NCI-H146 (cell line): ENCODE measurements around the gene OR1I1.

ENCODE experiments used
- DNase-seq: peaks from one replicate; lab custom pipeline; 2025; lab: John Stamatoyannopoulos, UW

Gene OR1I1

DNA sequence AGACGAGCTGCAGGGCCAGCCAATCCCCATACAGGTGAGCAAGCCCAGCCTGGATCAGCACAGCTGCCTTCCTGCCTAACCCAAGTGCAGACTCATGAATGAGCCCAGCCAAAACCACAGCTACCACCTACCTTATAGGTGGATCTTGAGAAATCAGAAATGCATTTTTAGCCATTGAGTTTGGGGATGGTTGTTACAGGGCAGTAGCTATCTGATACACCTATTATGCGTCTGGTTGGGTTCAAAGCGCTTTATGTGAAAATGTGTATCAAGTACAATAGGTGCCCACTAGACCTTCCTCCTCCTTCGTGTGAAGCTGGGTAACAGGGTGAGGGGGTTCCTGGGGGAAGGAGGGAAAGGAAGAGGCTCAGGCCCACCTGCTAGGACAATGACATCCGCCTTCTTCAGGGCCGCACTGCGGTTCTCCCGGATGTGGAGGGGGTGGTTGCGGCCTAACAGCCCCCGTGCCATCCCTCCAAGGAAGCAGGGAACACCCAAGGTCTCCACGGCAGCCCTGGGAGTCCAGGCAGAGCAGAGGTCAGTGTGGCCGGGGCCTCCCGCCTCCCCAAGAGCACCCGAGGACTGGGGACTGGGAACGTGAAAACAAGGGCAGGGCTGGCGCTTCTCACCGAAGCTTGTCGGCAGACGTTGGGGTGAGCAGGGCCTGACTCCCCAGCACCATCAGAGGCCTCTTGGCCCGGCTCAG is 36.9 kb downstream of the OR1I1 start:
- no peak for DNase-seq

DNA sequence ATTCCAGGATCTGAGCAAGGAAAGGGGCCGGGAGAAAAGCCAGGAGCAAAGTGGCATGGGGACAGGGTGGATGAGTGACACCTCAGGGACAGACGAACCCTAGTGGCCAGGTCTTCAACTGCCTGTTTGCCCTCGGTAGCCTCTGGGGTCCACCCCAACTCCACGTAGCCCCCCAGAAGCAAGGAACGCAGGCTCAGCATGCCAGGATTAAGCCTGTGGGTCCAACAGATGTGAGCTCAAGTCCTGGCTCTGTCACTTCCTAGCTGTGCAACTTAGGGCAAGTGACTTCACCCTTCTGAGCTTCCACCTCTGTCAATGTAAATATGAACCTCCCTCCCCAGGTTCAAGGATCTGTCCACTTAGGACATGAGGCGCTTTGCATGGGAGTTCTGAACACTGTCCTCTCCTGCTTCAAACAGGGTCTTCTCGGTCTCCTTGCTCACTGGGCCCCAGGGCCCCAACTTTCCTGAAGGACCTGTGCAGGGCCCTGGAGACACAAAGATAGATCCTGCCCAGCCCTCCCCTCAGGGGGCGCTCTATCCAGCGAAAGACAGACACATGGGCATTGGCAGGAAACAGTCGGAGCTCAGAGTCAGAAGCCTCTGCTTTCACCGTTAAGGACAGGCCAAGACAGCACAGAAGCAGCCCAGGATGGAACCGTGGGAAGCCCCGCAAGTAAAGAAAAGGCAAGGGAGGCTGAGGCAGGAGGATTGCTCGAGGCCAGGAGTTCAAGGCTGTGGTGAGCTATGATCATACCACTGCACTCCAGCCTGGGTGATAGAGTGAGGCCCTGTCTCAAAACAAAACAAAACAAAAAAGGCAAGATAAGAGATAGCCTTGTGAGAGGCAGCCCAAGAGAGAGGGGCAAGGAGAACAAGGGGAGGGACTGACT is 38.4 kb downstream of the OR1I1 start:
- no peak for DNase-seq

DNA sequence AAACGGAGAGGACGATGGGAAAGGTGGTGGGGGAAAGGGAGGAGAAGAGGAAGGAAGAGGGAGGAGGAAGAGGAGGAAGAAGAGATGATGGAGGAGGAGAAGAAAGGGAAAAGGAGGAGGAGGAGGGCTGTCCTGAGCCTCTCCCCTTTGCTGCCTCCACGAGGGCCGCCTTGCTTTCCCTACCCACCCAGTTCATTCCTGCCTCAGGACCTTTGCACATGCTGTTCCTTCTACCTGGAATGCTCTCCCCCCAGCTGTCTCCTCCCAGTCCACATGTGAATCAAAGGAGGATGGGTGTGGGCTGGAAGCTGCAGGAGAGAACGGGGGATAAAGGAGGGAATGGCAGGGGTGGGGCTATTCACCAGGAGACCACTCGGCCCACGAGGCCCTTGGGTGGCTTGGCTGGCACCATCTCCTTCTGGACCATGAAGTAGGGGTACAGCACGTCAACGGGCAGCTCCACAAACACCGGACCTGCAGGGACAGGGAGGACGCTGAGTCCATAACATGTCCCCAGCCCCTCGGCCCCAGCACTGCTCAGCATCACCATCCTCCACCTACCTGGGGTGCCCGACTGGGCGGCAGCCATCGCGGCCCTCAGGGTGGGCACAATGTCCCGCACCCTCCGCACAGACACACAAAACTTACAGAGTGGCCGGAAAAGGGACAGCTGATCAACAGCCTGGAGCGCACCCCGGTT is 40.5 kb downstream of the OR1I1 start:
- DNase-seq = no peak

DNA sequence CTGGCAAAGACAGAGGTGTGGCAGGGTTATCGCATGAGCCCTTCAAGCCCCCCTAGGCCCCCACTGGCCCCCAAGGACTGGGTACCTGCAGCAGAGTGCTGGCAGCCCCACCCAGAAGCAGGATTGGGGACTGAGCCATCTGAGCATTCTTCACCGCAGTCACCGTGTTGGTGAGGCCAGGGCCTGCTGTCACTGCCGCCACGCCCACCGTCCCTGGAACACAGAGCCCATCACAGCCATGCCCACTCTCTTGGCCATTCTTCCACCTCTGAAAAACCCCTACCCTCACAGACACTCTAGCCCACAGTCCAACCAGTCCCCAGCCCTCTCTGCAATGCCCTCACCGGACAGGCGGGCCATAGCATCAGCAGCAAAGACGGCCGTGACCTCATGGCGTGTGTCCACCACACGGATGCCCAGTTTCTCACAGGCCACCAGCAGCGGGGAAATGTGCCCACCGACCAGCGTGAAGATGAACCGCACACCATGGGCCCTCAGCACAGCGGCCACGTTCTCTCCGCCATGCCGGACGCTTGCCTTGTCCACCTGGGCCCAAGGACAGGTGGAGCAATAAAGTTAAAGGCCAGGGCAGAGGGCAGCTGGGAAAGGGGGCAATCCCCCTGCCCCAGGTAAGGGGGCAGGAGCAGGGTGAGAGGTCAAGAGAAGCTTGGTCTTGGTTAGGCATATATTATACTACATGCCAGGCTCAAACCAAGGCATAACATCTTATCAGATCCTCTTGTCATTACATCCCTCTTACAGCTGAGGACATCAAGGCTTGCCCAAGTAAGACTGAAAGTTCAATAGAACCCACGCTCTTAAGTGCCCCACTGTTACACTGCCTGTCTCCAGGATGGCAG is 41.2 kb downstream of the OR1I1 start:
- DNase-seq = no peak

DNA sequence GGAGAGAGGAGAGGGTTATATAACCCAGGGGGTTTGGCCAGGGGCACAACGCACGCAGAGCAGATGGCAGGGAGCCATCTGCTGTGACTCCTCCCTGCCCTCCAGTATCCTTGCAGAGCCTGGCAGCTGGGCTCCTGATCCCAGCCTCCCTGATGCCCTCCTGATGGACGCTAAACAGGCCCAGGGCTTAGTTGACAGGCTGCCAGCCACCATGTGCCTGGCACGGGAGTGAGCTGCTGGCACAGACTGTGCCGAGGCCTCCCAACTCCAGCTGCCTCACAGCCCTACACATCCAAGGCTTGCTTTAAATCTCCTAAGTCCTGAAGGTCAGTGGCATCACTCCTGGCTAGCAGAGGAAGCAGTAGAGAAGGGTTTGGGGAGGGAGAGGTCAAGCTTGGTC is 41.9 kb downstream of the OR1I1 start:
- no peak for DNase-seq

DNA sequence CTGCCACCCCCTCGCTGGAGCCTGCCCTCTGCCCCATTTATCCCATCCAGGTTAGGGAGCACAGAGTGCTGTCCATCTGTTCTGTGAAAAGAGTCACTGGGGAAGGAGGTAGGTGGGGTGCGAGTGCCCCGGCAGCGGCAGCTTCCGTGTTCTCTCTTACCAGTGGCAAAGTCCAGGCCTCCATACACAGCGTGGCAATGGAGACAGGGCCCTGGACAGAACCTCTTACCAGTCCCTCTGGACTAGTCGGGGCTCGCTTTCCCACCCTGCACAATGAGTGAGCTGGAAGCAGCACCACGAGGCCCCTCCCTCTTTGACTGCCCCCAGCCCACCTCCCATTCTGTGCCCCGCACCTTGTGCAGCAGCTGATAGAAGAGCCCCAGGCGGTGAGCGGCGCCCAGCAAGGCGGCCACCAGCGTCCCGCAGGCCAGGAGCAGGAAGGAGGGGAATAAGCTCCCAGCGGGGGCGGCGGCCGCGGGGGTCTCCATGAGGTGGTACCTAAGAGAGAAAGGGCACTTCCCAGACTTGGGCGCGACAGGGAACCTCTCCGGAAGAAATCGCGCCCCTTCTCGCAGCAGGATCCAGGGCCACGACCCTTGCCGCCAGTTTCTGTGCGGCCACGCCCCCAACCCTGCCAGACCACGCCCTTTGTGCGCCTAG is 42.7 kb downstream of the OR1I1 start:
- peak; percentile 49 for DNase-seq

DNA sequence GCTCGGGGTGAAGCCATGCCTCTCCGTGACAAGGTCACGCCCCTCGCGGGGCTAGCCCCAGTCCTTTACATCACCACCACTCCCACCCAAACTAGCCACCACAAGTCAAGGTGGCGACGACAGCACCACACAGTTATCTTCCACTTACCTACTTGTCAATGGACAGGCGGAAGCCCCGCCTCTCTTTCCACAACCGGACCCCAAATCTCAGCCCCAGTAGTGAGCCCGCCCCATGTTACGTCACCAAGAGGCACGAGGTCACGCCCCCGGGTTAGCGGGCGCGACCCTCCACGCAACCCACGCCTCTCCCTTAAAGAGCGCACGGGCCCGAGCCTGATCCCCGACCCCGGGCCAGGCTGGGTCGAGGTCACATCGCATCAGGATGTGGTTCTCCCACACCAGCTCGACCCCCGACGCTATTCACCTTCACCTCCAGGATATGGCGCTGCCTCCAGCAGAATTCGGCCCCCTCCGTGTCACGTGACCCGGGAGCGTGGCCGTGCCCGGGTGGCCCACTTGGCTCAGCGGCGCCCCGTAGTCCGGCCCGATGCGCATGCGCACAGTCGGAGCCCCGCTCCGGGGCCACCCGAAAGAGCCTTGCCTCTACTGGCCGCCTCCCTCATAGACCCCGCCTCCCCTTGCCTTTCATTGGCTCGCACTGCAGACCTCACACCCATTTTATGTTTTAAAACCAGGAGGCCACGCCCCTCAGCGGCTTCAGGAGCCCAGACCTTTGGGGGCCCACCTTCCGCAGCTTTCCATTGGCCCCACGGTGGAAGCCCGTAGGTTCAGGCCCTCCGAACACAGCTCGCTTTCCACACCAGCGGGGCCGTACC is 43.4 kb downstream of the OR1I1 start:
- DNase-seq = peak; percentile 99

DNA sequence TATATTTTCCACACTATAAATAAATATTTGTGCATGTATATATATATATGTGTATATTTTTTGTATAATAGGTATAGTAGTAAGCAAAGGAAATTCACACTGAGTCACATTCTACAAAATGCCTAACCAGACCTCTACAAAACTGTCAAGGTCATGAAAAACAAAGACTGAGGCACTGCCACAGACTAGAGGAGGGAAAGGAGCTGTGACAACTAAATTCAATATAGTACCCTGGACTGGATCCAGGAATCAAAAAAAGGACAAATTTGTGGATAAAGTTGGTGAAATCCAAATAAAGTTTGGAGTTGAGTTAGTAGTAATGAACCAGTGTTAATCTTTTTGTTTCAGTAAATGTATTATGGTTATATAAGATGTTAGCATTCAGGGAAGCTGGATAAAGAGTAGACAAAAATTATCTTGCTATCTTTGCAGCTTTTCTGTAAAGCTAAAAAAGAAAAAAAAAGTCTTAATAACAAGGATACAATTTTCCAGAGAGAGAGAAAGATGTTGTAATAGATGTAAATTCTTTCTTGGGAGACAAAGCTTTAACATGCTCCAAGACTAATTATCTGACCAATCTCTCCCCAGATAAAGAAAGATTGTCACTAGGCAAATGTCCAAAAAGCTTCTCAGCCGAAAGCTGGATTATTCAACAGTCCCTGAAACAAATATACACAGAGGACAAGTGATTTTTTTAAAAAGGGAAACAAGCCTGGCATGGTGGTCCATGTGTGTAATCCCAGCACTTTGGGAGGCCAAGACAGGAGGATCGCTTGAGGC is 44.3 kb downstream of the OR1I1 start:
- no peak for DNase-seq

DNA sequence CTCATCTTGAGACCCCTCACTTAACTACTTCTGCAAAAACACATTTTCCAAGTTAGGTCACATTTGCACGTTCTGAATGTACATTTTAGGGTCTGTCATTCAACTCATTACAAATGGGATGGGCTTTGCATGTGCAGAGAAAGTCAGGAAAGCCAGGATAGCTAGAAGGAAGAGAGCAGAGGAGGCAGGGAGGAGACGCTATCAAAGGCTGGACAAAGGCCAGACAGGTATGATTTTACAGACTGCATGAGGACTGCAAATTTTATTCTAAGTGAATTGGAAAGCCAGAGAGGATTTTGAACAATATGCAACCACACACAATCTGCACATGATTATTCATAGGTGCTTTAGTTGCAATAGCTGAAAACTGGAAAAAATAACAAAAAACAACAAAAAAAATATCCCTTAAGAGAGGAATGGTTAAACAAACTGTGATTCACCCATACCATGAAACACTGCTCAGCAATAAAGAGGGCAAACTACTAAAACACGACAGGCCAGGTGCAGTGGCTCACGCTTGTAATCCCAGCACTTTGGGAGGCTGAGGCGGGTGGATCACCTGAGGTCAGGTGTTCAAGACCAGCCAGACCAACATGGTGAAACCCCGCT is 46.3 kb downstream of the OR1I1 start:
- DNase-seq = no peak

DNA sequence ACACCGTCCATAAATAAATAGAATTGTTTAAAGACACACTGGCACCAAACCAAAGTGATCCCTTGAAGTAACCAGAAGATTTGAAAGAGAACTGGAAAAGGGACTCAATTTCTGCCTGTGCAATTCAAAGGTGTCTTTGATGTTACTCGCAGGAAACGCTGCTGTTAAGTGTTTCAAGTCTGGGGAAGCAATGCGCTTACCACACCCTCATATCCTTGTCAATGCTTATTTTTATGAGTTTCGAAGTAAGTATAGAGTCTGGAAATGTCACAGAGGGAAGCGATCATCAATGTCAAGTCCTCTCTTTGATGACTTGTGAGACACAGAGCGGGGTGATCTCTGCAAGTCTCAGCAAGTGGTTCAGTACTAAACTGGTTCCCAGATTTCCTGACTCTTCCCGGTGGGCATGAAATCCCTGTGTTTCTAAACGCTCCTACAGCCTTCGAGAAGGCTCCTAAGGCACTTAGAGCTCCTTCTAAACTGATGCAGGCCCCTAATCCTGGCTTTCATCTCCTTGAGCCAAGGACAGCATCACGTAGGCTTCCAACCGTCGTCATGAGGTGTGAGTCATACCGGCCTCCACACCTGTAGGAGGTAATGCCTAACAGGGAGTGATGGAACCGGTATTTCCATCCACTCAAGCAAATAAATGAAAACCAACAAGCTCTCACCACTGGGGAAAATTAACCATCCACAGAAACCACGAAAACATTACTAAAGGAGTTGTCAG is 48.0 kb downstream of the OR1I1 start:
- DNase-seq = peak; percentile 29

DNA sequence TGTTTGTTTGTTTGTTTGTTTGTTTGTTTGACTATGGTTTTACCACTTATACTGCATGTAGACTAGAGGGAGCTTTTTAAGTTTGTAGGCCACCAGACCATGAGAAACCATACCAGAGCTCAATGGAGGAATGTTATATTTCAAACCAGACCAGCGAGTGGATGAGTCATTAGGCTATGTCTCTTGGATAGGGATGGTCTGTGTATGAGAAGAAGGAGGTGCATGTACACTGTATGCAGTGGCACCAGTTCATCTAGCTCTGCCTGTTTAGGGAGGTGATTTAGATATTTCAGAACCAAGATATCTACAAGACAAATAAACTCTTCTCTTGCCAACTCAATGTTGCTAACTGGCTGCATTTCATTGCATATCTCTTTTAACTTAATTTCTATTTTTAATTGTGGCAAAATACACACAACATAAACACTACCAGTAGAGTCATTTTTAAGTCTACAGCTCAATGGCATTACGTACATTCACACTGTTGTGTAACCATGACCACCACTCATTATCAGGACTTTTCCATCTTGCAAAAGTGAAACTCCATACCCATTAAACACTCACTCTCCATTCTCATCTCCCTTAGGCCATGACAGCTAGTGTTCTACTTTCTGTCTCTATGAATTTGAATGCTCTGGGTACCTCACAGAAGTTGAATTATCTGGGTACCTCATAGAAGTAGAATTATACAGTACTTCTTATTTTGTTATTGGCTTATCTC is 54.4 kb downstream of the OR1I1 start:
- DNase-seq = no peak

DNA sequence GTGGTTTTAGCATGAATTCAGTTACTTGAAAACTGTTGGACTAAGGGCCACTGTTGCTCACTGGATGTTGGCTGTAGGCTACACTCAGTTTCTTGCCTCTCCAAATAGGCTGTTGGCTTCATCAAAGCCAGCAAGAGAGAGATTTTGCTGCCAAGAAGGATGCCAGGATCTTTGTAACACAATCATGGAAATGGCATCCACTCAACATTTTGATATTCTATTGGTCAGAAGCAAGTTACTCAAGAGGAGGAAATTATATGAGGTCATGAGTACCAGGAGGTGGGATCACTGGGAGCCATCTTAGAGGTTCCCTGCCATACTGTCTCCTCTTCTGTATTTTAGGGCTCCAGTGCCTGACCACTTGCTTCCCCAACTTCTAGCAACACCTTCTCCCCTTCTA is 55.8 kb downstream of the OR1I1 start:
- no peak for DNase-seq

DNA sequence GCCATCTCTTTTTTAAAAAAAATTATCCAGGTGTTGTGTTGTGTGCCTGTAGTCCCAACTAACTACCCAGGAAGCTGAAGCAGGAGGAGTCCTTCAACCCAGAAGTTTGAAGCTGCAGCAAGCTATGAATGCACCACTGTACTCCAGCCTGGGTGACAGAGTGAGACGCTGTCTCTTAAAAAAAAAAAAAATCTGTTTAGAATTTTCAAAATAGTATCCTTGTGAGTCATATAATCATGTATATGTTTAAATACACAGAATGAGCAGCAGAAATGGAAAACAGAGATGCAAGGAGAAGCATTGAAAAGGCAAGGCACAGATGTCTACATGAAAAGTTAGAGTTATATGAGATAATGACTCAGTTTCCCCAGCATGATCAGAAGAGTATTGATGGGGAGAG is 56.4 kb downstream of the OR1I1 start:
- no peak for DNase-seq

DNA sequence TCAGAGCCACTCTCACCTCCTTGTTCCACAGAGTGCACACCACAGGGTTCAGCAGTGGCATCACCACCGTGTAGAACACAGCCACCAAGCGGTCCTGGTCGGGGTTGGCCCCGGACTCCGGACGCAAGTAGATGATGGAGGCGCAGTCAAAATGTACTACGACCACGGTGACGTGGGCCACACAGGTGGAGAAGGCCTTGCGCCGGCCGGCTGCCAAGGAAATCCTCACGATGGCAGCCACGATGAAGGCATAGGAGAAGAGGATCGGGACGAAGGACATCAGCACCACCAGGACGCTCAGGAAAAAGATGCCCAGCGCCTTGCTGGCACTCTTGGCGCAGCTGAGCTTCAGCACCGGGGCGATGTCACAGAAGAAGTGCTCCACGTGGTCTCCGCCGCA is 59.1 kb downstream of the OR1I1 start:
- DNase-seq = no peak

DNA sequence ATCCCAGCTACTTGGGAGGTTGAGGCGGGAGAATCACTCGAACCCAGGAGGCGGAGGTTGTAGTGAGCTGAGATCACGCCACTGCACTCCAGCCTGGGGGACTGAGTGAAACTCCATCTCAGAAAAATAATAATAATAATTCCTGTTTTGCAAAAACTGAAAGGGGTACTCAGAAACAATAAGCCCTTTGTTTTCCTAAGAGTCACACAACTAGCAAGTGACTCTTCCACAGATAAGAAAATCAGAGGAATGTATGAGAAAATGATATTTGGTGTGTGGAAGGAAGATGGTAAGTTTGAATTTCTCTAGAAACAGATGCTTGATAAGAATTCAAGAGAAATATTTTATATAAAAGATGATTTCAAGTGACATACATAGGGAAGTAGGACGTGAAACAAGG is 60.3 kb downstream of the OR1I1 start:
- DNase-seq = no peak
